Cardiac septum (tissue), 1 donor: ENCODE measurements around the gene ZNF503. TPM values are rescaled to one million over a fixed set of nuclear protein-coding genes. Genes with fewer than 3 reads are reported as not detected.
"Not testable (repeated sequence)": the region's sequence is repeated elsewhere in the genome, so short reads cannot be mapped to it uniquely, and the experiment has no call there.

Source experiments
- DNase-seq: peaks from one replicate; pipeline ENCODE4 v3.0.0-alpha.2; 2020; ENCODE audit warnings: low spot score
- intact Hi-C: fragments of 100-400 bp; cut with DNase I; formaldehyde crosslinking; loops from one replicate; pipeline ENCODE4 v1.14.0; 2022
- total RNA-seq: library from RNA; stranded (reverse); fragmentation: NEBNext Ultra II Directional; extraction: Animal tissue kit (Norgen Biotek cat#: 25700); gene quantifications from one replicate; pipeline ENCODE4 v1.2.1, GENCODE V29; 2021
- donor health status: DM: no; HTN: no; CAD: no.

ZNF503 gene
- total RNA-seq, 1 donor from 2014 or later, result 3.3 TPM

GRCh38 chr10:75398200-75398691 lies 3.3 kb downstream of the ZNF503 start:
- intact Hi-C loops, result loop anchor here (5.0 kb wide), 3 partner anchors 106 to 904 kb away; no protein-coding TSS in a partner anchor
- no peak for DNase-seq

GRCh38 chr10:75397496-75398199 lies 3.9 kb downstream of the ZNF503 start:
- DNase-seq, result no peak
- intact Hi-C loops, result loop anchor here (5.0 kb wide), 3 partner anchors 105 to 905 kb away; no protein-coding TSS in a partner anchor

- DNase-seq, result no peak
- intact Hi-C loops, result loop anchor here (5.0 kb wide), 3 partner anchors 105 to 905 kb away; no protein-coding TSS in a partner anchor
These were observed 4.7 kb downstream of the ZNF503 start for GRCh38 chr10:75396631-75397495.

DNA sequence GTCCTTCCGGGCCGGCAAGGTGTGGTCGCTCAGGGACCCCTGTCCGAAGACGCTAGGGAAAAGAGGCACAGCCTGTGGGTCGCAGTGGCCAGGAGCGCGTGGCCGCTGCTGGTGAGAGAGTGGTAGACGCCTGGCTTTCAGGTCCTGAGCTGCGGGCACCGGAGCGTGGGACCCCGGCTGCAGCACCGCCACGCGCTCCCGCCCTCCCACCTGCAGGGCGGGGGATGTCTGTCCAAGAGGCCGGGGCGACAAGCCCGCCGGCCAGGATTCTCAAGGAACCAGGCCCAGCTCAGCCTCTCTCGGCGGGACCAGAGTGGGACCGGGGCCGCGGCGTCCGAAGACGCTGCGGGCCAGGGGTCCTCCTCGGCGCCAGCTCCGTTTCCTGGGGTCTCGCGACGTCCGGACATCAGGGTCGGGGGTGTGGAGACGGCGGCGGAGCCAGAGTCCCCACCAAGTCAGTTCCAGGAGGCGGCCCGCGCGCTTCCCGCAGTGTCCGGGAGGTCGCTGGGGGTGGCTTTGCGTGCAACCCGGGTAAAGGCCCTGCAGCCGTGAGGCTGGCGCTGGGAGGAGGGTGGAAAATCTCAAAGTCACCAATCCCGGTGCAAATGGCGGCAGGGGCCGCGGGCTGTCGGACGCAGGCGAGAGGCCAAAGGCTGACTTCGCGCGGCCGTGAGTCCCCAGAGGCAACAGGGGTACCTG lies 5.5 kb downstream of the ZNF503 start:
- DNase-seq, result no peak

DNA sequence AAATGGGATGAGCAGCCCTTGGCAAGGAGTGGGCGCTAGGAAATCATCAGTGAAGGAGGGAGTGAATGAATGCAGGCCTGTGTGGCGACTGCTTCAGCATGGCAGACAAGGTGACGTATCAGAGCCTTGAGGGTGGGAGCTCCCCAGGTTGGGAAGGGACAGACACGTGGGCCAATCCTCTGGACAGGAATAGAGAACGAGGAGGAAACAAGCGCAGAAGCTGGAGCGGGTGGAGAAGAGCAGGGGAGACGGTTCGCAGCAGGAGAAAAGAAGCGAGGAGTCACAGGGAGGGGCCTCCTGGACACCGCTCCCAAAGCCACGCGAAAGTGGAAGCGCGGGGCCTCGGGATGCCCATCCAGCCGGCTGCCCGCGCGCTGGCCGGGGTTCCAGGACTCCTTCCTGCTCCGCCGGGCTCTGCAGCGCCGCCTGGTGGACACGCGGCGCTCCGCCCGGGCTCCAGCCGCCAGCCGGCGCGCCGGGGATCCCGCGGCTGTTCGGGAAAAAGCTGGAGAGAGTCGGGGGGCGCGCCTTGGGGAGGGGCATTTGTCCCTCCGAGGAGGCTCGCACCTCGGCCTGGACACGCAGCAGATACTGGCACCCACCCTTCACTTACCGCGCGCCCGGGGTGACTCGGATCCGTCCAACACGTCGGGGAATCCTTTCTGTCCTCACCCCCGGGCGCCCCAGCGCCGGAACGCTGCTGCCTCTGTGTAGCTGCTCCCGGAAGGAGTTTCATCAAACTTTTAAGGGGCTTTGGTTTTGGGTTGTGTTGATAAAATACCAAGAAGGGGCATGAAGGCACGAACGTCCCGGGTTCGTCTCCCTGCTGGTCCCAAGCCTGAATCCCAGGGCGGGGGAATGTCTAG lies 6.3 kb downstream of the ZNF503 start:
- intact Hi-C loops, result loop anchor here (5.0 kb wide), 3 partner anchors 103 to 907 kb away; no protein-coding TSS in a partner anchor
- DNase-seq, result no peak

More for the DNA sequence above, 5.5 kb downstream of the ZNF503 start:
- intact Hi-C loops, result loop anchor here (5.0 kb wide), 3 partner anchors 104 to 906 kb away; no protein-coding TSS in a partner anchor

DNA sequence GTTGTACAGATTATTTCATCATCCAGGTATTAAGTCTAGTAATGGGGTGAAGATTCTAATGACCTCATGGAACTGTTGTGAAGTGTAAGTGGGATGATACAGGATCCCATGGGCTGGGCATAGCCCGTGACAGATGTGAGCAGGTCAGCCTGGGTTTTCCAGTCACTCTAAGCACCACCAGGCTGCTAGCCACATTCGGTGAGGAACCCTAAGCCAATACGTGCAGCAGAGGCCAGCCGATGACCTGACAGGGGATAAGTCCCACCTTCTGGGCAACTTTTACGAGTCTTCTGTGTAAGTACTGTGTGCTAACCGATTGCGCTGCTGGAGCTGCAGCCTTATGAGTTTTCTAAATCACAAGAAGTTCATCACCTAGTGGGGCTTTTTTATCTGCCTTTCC lies 7.3 kb downstream of the ZNF503 start:
- intact Hi-C loops, result no loop called here
- no peak for DNase-seq

- no peak for DNase-seq
- intact Hi-C loops, result no loop called here
These were observed 8.8 kb downstream of the ZNF503 start for GRCh38 chr10:75392744-75393143.

GRCh38 chr10:75392271-75392670 lies 9.3 kb downstream of the ZNF503 start:
- no peak for DNase-seq
- intact Hi-C loops, result no loop called here

DNA sequence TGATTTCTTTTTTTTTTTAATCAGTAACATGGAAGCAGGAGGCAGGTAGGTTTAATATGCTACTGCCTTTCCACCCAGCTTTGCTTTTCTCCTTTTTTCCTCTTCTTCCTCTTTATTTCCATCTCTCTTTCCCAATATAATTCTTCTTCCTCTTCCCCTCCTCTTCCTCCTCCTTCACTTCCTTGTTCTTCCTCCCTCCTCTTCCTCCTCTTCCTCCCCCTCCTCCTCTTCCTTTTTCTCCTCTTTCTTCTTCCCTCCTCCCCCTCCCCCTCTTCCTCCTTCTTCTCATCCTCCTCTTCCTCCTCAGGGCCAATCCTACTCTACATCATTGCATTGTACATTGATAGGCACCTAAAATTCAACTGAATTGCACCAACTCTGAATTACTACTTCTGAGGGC lies 11.4 kb downstream of the ZNF503 start:
- no peak for DNase-seq
- intact Hi-C loops, result no loop called here

- no peak for DNase-seq
- intact Hi-C loops, result no loop called here
These were observed 13.5 kb downstream of the ZNF503 start for GRCh38 chr10:75388082-75388481.

DNA sequence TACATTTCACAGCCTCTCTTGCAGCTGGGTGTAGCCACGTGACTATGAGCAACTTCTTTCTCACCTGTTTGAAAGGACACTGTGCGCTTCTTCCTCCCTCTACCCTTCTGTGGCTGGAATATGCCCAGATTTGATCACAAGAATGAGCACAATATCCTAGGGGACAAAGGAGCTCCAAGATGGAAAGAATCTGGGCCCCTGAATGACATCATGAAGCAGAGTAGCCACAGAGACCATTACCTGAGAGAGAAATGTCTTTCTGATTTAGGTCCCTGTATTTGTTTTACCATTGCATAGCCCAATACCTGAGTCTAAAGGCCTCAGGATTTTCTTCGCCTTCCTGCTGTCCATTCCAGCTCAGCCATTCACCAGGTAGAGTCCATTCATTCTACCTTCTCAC lies 15.4 kb downstream of the ZNF503 start:
- intact Hi-C loops, result no loop called here

DNA sequence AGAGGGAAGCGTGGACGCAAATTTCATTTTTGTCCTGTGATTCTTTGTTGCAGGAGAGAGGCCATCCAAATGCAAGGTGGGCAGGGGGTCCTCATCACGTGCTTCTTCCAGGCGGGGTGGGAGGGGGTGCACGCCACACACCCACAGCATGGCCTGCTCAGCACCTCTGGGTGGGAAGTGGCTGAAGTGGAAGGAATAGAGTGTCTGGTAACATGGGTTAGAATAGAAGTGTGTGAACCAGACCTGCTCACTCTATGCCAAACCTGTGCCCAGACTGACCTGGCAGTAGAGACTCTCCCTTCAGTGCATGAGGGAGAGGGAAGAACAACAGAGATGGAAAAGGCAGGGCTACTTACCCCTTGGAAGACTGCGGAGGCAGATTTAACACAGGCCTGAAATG lies 21.7 kb downstream of the ZNF503 start:
- intact Hi-C loops, result no loop called here
- DNase-seq, result no peak

More for the DNA sequence above, 15.4 kb downstream of the ZNF503 start:
- no peak for DNase-seq

GRCh38 chr10:75379212-75379724 lies 22.3 kb downstream of the ZNF503 start:
- intact Hi-C loops, result no loop called here
- no peak for DNase-seq

- DNase-seq, result no peak
- intact Hi-C loops, result no loop called here
These were observed 23.2 kb downstream of the ZNF503 start for GRCh38 chr10:75378379-75378778.

DNA sequence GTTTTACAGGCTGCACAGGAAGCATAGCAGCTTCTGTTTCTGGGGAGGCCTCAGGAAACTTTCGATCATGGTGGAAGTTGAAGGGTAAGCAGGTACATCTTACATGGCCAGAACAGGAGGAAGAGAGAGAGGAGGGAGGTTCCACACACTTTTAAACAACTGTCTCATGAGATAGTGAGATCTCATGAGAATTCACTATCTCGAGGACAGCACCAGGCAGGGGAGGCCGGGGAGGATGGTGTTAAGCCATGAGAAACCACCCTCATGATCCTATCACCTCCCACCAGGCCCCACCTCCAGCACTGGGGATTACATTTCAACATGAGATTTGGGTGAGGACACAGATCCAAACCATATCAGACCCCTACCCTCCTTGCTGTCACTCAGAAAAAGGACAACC lies 23.7 kb downstream of the ZNF503 start:
- intact Hi-C loops, result no loop called here
- DNase-seq, result no peak

GRCh38 chr10:75375838-75376237 lies 25.7 kb downstream of the ZNF503 start:
- intact Hi-C loops, result no loop called here

DNA sequence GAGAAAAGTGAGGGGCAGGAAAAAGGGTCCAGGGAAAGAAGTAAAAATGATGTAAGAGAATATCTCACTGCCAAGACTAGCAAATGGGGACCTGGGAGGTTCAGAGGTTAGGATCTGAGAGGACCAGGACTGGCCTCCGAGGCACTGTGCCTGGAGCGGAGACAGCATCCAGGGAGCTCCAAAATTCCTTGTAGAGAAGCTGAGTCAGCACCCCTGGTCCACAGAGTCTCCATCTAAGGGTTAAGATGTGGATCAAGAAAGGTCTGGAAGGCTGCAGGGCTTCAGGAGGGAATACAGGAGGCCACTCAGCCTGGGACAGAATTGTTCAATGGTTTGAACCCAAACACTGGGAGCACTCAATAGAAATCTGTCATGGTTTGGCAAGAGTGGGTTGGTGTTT lies 30.6 kb downstream of the ZNF503 start:
- intact Hi-C loops, result no loop called here
- DNase-seq, result no peak

More at GRCh38 chr10:75375838-75376237, 25.7 kb downstream of the ZNF503 start:
- no peak for DNase-seq

DNA sequence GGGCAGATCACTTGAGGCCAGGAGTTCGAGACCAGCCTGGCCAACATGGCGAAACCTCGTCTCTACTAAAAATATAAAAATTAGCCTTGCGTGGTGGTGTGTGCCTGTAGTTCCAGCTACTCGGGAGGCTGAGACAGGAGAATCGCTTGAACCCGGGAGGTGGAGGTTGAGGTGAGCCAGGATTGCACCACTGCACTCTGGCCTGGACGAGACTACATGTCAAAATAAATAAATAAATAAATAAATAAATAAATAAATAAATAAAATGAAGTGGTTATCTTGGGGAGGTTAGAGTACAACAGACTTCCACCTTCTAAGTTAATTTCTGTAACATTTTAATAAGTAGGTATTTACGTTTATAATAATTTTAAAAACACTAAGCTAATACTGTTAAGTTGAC lies 31.7 kb downstream of the ZNF503 start:
- intact Hi-C loops, DNase-seq: not testable (repeated sequence)

DNA sequence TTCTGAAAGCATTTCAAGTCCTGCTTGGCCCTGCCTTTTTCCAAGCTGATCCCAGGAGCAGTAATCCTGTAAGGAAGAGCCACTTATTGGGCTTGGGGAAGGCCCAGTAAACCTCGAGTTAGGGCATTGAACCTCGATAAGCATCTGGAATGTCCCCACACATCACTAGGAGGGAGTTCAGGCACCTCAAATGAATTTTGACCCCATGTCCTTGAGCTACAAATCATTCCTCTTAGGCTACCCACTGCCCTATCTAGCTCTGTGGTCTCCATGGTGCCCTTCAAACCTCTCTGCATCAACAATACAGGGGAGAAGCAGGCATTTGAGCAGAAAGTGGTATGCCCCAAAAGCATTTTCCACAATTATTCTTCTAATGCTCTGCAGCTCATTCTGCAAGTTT lies 33.7 kb downstream of the ZNF503 start:
- intact Hi-C loops, result no loop called here
- DNase-seq, result no peak
